22Rv1 (cell line): ENCODE measurements around the gene TGFBI.

Experiments used
- CTCF ChIP-seq: fragments of 450-650 bp; IDR thresholded peaks from 2 replicates; pipeline ENCODE4 v1.5.1; 2017; ENCODE audit warnings: mild to moderate bottlenecking
- ZFX ChIP-seq: fragments of 450-650 bp; IDR thresholded peaks from 2 replicates; pipeline ENCODE4 v1.6.1; 2017; ENCODE audit warnings: antibody characterized with exemption, borderline replicate concordance

GRCh38 chr5:136043551-136043950 is 14.8 kb downstream of the TGFBI start:
- TF ChIP-seq CTCF = no peak
- no peak for TF ChIP-seq ZFX
